Measurements from ENCODE around the gene CFAP65.

DNA sequence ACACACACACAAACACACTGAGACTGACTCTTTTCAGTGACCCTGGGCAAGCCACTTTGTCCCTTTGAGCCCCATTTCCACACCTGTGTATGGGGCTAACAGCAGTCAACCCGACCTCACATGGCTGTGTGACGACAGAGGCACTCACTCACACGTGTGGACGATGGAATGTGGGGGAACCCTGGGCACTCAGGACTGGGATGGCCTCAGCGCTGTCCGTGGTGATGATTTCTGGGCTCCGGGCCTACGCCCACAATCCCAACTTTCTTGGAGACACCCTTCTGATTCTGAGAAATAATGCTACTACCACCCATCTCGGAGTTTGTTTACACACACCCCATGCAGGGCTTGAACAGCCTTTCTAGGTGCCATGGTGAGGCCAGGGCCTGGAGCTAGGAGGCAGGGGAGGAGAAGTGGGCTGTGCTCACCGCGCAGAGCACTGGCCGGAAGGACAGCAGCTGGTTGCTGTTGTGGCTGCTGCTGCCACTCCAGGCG, 49.6 kb downstream of the CFAP65 start:
- TF ChIP-seq CTCF (IDR thresholded peaks at IDR 0.05 in 8 of 11, conservative IDR thresholded peaks at IDR 0.05 in 3 of 11) (no peak), POLR2A (IDR thresholded peaks at IDR 0.05) (no peak)

Measured in spleen (tissue), 7 donors.